SU-DHL-6 (cell line): ENCODE data around the gene EBPL.

Source experiments
- H2AFZ ChIP-seq: fragments of 200-600 bp; sonication (generic); 2 replicates; pipeline ENCODE4 v1.6.1; 2014; ENCODE audit warnings: low read depth, mild to moderate bottlenecking, moderate library complexity, mixed read lengths, antibody characterized with exemption, low read length; ENCODE audit not compliant: severe bottlenecking
- H3F3A ChIP-seq: fragments of 200-600 bp; shearing (Covaris generic); 2 replicates; pipeline ENCODE4 v1.6.0; 2016; ENCODE audit warnings: antibody characterized with exemption, mild to moderate bottlenecking; ENCODE audit not compliant: insufficient read depth
- H3K27ac ChIP-seq: fragments of 200-600 bp; sonication (generic); 2 replicates; pipeline ENCODE4 v1.5.1; 2016; ENCODE audit warnings: low read depth, mild to moderate bottlenecking, low read length, moderate library complexity, mixed read lengths
- H3K27me3 ChIP-seq: fragments of 200-600 bp; sonication (generic), shearing (Covaris generic); 2 replicates; pipeline ENCODE4 v1.6.0; 2014; ENCODE audit warnings: mild to moderate bottlenecking, low read length
- H3K36me3 ChIP-seq: fragments of 200-600 bp; sonication (generic); 2 replicates; pipeline ENCODE4 v1.6.1; 2014; ENCODE audit warnings: mild to moderate bottlenecking, low read length, mixed read lengths
- H3K4me2 ChIP-seq: fragments of 300-600, 200-600 bp; shearing (Covaris generic), sonication (generic); 2 replicates; pipeline ENCODE4 v1.6.0; 2014; ENCODE audit warnings: low read length, low read depth, mild to moderate bottlenecking; ENCODE audit not compliant: poor library complexity, severe bottlenecking
- H3K4me3 ChIP-seq: fragments of 200-600 bp; sonication (generic); 2 replicates; pipeline ENCODE4 v1.5.1; 2014; ENCODE audit warnings: antibody characterized with exemption, low read length, mild to moderate bottlenecking, mixed read lengths; ENCODE audit not compliant: insufficient read depth, poor library complexity, severe bottlenecking
- H3K79me2 ChIP-seq: fragments of 200-600 bp; sonication (generic); 2 replicates; pipeline ENCODE4 v1.6.1; 2014; ENCODE audit warnings: mild to moderate bottlenecking, low read length, moderate library complexity; ENCODE audit not compliant: insufficient read depth
- H3K9ac ChIP-seq: fragments of 200-600 bp; sonication (generic); 2 replicates; pipeline ENCODE4 v1.7.0; 2014; ENCODE audit warnings: mild to moderate bottlenecking, low read length
- H3K9me2 ChIP-seq: fragments of 200-600 bp; sonication (generic); replicated peaks from 2 replicates; pipeline ENCODE4 v1.6.1; 2014; ENCODE audit warnings: low read length; ENCODE audit not compliant: insufficient read depth
- H3K9me3 ChIP-seq: fragments of 200-600 bp; sonication (generic); 2 replicates; pipeline ENCODE4 v1.6.1; 2014; ENCODE audit warnings: low read length, mixed read lengths; ENCODE audit not compliant: insufficient read depth
- H4K20me1 ChIP-seq: fragments of 200-600 bp; sonication (generic); 2 replicates; pipeline ENCODE4 v1.6.1; 2014; ENCODE audit warnings: low read depth, mild to moderate bottlenecking, antibody characterized with exemption, low read length, moderate library complexity, mixed read lengths
- CTCF ChIP-seq: fragments of 200-600 bp; sonication (generic); IDR thresholded peaks from one replicate; pipeline ENCODE4 v1.5.1; 2017; ENCODE audit warnings: antibody characterized with exemption, mild to moderate bottlenecking, low read length, moderate library complexity; ENCODE audit not compliant: insufficient read depth, poor library complexity, severe bottlenecking
- EZH2phosphoT487 ChIP-seq: fragments of 200-600 bp; sonication (generic), shearing (Covaris generic); conservative IDR thresholded peaks from 2 replicates; pipeline ENCODE4 v1.6.1; 2018; ENCODE audit warnings: mild to moderate bottlenecking, antibody characterized with exemption, low read length, moderate library complexity, mixed read lengths

EBPL gene

GRCh38 chr13:49652355-49653305 is 38.7 kb downstream of the EBPL start:
- TF ChIP-seq EZH2phosphoT487 (no peak), CTCF (peak; percentile 9)
- H3K4me2 ChIP-seq, result no peak overlapping the region
- no peaks in the 10 kb centered on the region for H3K79me2 ChIP-seq
- no peaks in the 10 kb centered on the region for H3K9me3 ChIP-seq
- no peak overlapping the region for H3K9ac ChIP-seq
- H3K9me2 ChIP-seq, result no peaks in the 10 kb centered on the region
- H2AFZ ChIP-seq, result no peak overlapping the region
- H3K27me3 ChIP-seq, result no peaks in the 10 kb centered on the region
- peaks cover 6% of the 10 kb centered on the region; the same call in 1 of the 2 replicates for H3F3A ChIP-seq
- no peak overlapping the region for H3K27ac ChIP-seq
- no peaks in the 10 kb centered on the region for H3K36me3 ChIP-seq
- no peak overlapping the region for H3K4me3 ChIP-seq
- H4K20me1 ChIP-seq, result no peaks in the 10 kb centered on the region

- Histone ChIP-seq H3K4me2 (no peak overlapping the region), H4K20me1 (no peaks in the 10 kb centered on the region), H3K9me3 (no peaks in the 10 kb centered on the region), H3K9ac (no peak overlapping the region), H3K79me2 (no peaks in the 10 kb centered on the region), H3K36me3 (no peaks in the 10 kb centered on the region), H3K27me3 (no peaks in the 10 kb centered on the region), H3K27ac (no peak overlapping the region), H3K9me2 (no peaks in the 10 kb centered on the region), H2AFZ (no peak overlapping the region), H3F3A (peaks cover 6% of the 10 kb centered on the region; the same call in 1 of the 2 replicates), H3K4me3 (no peak overlapping the region)
- no peak for TF ChIP-seq CTCF
- TF ChIP-seq EZH2phosphoT487, result no peak
Measured at GRCh38 chr13:49651570-49652354, 39.5 kb downstream of the EBPL start.

GRCh38 chr13:49649963-49650312 is 41.3 kb downstream of the EBPL start:
- no peak overlapping the region for H2AFZ ChIP-seq
- TF ChIP-seq CTCF, result no peak
- TF ChIP-seq EZH2phosphoT487, result no peak
- no peaks in the 10 kb centered on the region for H3K36me3 ChIP-seq

More at GRCh38 chr13:49649963-49650312, 41.3 kb downstream of the EBPL start:
- Histone ChIP-seq H3K9me3 (no peaks in the 10 kb centered on the region), H3K9ac (no peak overlapping the region), H4K20me1 (no peaks in the 10 kb centered on the region), H3K4me3 (no peak overlapping the region), H3K27ac (no peak overlapping the region), H3F3A (no peaks in the 10 kb centered on the region), H3K79me2 (no peaks in the 10 kb centered on the region), H3K4me2 (no peak overlapping the region), H3K9me2 (no peaks in the 10 kb centered on the region), H3K27me3 (no peaks in the 10 kb centered on the region)
